Loucy (cell line): ENCODE results near the gene MSANTD1.

ENCODE experiments used
- EZH2phosphoT487 ChIP-seq: fragments of 200-600 bp; IDR thresholded peaks from 2 replicates; pipeline ENCODE4 v1.6.1; 2018; ENCODE audit warnings: antibody characterized with exemption, mild to moderate bottlenecking, moderate library complexity, borderline replicate concordance
- TF ChIP-seq, protein P1 (sequence below): fragments of 200-600 bp; sonication (generic); conservative IDR thresholded peaks from 2 replicates; pipeline ENCODE4 v1.5.1; 2014; ENCODE audit warnings: mild to moderate bottlenecking, antibody characterized with exemption, low read length

DNA sequence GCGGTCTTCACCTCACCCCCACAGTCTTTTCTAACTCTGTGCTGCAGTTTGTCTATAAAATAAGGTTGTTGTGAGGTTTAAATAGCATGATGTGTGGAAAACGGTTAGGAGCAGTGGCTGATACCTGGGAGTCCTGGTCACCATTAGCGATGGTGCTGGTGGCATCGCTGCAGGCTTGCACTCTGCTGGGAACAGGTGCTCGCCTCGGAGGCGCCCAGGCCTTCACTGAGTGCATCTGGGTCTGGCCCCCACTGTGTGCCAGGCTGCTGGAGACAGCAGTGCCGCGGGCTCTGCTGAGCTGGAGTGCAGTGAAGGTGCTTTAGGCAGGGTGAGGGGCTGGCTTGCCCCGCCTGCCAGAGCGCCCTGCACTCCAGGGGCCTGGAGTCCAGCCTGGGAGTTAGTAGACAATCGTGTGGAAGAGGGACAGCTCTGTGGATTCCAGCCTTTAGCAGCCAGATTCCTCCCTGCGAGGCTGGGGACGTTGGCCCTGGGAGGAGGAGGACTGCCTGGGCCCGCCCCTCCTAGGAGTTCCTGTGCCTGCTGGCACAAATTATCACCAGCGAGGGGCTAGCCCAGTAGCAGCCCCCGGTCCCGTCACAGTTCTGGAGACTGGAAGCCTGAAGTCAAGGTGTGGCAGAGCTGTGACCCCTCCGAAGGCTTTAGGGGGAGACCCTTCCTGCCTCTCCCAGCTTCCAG, 51.2 kb downstream of the MSANTD1 start:
- TF ChIP-seq, protein P1, sequence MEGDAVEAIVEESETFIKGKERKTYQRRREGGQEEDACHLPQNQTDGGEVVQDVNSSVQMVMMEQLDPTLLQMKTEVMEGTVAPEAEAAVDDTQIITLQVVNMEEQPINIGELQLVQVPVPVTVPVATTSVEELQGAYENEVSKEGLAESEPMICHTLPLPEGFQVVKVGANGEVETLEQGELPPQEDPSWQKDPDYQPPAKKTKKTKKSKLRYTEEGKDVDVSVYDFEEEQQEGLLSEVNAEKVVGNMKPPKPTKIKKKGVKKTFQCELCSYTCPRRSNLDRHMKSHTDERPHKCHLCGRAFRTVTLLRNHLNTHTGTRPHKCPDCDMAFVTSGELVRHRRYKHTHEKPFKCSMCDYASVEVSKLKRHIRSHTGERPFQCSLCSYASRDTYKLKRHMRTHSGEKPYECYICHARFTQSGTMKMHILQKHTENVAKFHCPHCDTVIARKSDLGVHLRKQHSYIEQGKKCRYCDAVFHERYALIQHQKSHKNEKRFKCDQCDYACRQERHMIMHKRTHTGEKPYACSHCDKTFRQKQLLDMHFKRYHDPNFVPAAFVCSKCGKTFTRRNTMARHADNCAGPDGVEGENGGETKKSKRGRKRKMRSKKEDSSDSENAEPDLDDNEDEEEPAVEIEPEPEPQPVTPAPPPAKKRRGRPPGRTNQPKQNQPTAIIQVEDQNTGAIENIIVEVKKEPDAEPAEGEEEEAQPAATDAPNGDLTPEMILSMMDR, result no peak
- TF ChIP-seq EZH2phosphoT487, result no peak
